HG03460 (cell line): ENCODE results near the gene GALNT12.

ENCODE experiments used
- ATAC-seq: cut with Tn5 transposase; IDR thresholded peaks from one replicate; pipeline ENCODE4 v1.9.1; 2021; ENCODE audit not compliant: unreplicated experiment

Gene GALNT12

DNA sequence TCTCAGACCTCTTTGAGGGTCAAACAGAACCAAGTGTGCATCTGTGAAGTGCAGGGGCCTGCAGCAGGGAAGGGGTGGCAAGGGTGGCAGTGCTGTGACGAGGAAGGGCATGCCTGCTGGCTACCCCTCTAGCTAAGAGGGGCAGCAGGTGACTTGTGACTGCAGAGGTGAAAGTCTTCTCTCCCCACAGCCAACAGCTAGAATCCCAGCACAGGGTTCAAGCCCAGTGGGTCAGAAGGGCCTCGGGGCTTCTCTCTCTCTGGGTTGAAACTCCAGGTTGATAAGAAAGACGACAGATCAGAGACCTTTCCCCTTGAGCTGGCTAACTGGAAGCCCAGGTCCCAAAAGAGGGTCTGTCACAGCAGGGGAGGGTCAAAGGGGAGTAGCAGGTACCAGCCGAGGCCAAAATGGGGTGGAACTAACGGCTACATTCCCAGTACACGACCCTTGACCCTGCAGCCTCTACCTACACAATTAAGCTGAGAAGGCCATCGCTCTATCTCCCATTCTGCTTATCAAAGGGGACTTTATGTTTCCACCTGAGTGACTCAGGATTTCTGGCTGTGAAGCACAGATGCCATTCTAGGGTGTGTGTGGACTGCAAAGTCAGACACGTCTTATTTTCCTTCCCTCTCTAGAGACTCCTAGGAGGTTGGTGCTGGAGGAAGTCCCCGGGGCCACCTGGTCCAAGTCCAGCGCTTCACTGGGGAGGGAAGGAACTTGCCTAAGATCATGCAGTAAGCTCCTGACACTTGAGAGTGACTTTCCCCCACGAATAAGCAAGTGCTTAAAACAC is 25.7 kb upstream of the GALNT12 start:
- no peak for ATAC-seq

DNA sequence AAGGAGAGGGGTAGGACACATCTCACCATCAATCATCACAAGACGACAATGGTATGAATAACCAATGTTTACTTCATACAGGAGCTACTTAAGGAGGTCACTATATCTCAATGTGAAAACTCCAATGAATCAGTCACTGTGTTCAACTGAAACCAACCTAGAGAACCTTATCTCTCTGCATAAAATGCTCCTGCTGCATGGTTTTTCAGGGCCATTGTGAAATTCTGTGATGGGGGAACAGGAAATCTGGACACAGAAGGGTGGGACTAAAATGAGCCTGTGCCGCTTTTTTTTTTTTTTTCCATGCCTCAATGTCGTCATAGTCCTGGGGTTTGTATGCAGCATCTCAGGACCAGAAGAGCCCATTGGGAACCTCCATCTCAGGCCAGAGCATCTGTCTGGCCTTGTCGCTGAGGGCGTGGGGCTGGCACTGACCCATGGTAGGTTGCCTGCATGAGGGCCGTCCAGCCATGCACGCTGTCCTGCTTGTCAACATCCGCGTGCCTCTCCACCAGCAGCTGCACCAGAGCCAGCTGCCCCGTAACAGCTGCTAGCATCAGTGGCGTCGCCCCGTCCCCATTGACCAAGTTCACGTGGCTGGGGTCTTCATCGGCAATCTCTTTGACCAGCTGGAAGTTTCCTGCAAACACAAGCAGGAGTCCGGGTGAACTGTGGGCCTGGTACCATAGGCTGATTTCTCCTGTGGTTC is 23.8 kb upstream of the GALNT12 start:
- ATAC-seq: no peak

- ATAC-seq: no peak
Observed at GRCh38 chr9:98784831-98785806, 22.4 kb upstream of the GALNT12 start.

- no peak for ATAC-seq
Observed at GRCh38 chr9:98786750-98787510, 20.5 kb upstream of the GALNT12 start.

DNA sequence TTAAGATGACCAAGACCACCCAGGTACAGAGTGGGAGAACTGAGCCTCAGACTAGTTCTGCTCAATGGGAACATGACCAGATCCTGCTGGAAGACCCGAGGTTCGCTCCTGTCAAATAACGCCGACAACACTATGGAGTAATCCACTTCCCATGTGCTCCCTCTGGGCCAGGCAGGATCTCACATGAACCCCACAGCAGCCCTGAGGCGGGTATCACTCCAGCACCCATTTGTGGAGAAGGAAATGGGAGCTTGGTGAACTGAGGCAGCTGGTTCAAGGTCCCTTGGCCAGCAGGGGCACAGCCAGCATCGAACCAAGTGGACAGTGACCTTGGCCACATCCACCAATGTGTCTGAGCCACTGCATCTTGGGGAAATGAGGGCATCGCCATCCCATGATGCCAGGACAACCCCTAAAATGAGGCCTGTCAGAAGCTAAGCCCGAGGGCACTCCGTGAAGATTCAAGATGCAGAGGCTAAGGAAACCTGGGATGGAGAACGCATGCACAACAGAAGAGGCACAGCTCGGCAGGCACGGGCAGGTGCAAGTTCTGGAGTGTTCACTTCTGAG is 19.6 kb upstream of the GALNT12 start:
- ATAC-seq: no peak

DNA sequence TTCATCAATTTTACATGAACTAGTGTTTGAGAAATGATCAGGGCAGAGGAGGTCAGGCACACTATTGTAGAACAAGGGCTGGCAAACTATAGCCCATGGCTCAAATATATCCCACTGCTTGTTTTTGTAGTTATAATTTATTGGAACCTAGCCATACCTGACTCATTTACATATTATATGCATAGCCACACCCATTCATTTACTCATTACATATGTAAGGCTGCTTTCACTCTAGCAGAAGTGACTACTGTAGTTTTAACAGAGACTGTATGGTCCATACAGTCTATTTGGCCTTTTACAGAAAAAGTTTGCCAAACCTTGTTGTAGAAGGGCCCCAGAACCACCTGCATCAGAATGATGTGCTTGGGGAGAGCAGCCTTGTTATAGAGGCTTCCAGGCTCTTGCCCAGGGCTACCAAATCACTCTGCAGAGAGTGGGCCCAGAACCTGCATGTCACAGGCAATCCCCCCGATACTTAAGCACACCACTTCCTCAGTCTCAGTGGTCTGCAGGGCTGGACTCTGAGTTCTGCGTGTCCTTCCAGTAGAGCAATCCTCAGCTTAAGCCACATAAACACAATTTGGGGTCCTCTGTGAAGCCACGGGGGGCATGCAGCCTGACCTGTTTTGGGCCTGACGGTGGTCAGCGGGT is 17.9 kb upstream of the GALNT12 start:
- no peak for ATAC-seq

DNA sequence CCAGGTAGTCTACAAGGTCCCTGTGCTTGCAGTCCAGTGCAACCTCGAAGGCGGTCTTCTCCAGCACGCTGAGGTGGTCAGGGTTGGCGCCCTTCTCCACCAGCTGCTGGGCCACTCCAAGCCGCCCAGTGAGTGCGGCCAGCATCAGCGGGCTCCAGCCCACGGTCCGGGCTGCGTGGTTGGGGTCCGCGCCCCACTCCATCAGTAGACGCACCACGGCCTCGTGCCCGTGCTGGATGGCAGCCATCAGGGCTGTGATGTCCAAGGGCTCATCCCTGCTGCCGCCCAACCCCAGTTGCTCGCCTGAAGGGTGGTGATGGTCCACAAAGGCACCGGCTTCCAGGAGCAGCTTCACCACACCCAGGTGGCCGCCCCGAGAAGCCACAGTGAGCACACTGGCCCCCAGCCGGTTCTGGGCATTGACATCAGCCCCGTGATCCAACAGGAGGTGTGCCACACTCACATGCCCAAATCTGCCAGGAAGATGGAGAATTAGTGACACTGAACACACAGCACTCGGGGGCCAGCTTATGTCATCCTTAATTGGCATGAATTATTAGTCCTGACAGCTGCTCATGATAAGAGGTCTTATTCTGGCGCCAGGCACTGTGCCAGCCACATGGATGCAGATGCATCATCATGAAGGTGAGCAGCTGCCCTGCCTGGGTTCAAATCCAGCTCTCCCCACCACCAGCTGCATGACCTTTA is 17.2 kb upstream of the GALNT12 start:
- ATAC-seq: no peak

DNA sequence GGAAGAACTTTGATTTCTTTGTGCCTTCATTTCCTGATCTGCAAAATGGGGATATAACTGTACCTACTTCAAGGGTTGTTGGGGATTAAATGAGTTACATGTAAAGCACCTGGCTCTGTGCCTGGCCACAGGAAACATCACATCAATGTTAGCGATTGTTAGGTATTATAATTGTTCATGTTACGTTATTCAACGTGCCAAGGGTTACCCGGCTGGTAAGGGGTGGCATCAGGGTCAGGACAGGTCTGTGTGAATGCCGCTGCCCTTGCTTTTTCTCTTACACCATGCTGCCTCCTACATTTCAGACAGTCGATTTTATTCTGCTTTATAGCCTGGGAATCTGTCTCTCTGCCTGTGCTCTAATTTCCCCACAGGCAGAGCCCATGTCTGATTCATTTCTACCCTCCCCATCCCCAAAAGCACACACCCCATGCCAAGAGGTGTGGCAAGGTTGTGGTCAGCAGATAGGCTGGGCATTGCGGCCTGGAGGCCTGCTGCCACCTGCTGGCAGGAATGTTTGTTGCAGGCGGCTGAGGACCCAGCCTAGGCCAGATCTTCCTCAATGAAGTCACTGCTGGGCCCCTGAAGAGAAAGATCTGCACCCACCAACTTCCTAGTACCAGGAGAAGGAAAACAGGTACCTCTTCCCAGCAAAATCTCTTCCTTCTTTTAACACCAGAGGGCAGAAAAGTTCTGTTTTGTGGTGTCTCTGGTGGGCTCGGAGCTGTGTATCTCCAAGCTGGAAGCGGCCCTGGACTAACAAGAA is 16.4 kb upstream of the GALNT12 start:
- no peak for ATAC-seq

DNA sequence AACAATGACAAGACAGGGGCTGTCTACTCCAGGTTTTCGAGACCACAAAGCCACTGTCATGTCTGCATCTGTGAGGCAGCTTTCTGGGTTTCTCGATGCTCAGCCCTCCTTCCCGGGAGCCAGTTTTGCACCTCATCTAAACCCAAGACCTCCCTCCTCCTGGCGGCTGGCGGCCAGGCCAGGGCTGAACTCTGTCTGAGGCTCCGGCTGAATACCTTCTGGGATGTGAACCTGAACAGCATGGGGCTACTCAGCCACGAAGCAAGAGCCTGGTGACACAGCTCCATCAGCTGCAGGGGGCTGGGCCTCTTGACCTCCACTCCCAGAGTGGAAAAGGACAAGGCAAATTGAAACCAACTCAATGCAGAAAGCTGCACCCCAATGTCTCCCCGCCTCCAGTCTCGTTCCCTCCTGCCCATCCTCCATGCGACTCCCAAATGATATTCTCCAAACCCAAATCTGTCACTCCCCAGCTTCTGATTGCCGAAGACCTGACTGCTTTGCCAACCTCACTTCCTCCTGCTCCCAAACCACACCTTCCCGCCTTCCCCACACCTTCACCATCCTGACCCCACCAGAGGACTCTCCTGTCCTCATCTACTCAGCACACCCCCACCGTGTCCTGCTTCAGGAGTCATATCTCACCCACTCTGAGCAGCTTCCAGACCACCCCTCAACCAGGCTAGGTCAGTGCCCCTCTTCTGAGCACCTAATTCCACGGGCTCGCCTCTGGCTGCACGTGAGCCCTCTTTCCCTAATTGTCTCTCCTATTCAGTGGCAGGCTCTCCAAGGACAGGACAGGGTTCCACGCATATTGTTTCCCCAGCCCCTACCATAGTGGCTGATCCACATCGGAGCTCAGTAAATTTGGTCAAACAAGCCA is 15.6 kb upstream of the GALNT12 start:
- ATAC-seq: no peak

GRCh38 chr9:98793031-98793430 is 14.4 kb upstream of the GALNT12 start:
- ATAC-seq: no peak

- no peak for ATAC-seq
Observed at GRCh38 chr9:98794802-98795201, 12.7 kb upstream of the GALNT12 start.

DNA sequence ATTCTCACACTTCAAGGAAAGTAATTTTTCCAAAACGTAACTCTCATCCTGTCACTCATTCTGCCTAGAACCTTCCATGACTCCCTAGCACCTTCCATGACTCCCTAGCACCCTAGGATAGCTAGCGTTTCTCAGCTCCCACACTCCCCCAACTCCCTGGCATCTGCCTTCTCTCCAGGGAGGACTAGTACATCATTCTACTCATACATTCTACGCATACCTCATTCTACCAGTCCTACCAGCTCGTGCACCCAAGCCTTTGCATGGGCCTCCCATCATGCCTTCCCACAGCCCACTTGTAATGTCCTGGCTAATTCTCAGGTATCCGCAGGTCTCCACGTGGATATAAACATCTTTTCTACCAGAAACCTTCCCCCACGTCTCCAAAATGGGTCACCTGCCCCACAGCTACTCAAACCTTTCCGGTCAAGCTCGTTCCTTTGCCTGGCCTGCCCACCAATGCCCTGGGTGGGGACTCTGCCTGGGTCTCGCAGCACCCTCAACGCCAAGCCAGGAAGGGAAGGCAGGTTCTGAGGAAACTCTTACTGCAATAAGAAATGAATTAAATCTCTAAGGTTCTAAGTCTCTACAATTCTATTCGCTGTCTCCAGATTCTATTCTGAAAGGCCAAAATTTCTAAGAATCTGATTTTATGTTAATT is 12.0 kb upstream of the GALNT12 start:
- ATAC-seq: no peak

GRCh38 chr9:98795970-98796363 is 11.5 kb upstream of the GALNT12 start:
- peak; percentile 26 for ATAC-seq

- ATAC-seq: peak; percentile 84
Observed at GRCh38 chr9:98796364-98797101, 10.9 kb upstream of the GALNT12 start, which contains the start of gene ANKS6. Gene ANKS6 (minus strand): TSS chr9:98796555. CDS start chr9:98796491, 64 bp downstream.

- no peak for ATAC-seq
Observed at GRCh38 chr9:98797491-98797890, 10.0 kb upstream of the GALNT12 start.

DNA sequence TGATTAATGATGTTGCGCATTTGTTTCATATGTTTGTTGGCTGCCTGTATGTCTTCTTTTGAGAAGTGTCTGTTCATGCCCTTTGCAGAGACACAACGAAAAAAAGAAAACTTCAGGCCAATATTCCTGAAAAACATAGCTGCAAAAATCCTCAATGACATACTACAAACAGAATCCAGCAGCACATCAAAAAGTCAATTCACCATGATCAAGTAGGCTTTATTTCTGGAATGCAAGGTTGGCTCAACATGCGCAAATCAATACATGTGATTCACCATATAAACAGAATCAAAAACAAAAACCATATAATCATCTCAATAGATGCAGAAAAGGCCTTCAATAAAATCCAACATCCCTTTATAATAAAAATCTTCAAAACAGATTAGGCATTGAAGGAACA is 9.2 kb upstream of the GALNT12 start:
- no peak for ATAC-seq
